Measurements from ENCODE around the gene KCNJ10. TPM values are rescaled to one million over a fixed set of nuclear protein-coding genes. Genes with fewer than 3 reads are reported as not detected.

KCNJ10 gene
- total and polyA plus RNA-seq, 2 donors from 2014 or later = 4.9 to 57.6 TPM

GRCh38 chr1:159987186-159987585 is 82.8 kb downstream of the KCNJ10 start:
- Histone ChIP-seq H3K36me3 (ENCODE audit: control insufficient read depth in 2 of 3, insufficient read depth in 3 of 3, low read length in 3 of 3) (no peaks in the 10 kb centered on the region), H3K27me3 (ENCODE audit: control insufficient read depth, insufficient read depth, low read length) (no peaks in the 10 kb centered on the region), H3K4me3 (ENCODE audit: low read length in 3 of 3) (no peak overlapping the region), H3K27ac (ENCODE audit: low read depth in 2 of 2, low read length in 2 of 2) (no peak overlapping the region), H3K9me3 (ENCODE audit: control insufficient read depth in 2 of 3, insufficient read depth in 1 of 3, low read length in 3 of 3) (no peaks in the 10 kb centered on the region), H3K4me1 (ENCODE audit: control insufficient read depth in 2 of 3, insufficient read depth in 2 of 3, low read depth in 1 of 3, low read length in 3 of 3) (no peaks in the 10 kb centered on the region), H3K9ac (ENCODE audit: low read length in 3 of 3) (no peak overlapping the region)
- intact Hi-C loops (cut with DNase I) = no loop called here
- DNase-seq (no peak), FAIRE-seq (no peak)
- TF ChIP-seq, protein P1, sequence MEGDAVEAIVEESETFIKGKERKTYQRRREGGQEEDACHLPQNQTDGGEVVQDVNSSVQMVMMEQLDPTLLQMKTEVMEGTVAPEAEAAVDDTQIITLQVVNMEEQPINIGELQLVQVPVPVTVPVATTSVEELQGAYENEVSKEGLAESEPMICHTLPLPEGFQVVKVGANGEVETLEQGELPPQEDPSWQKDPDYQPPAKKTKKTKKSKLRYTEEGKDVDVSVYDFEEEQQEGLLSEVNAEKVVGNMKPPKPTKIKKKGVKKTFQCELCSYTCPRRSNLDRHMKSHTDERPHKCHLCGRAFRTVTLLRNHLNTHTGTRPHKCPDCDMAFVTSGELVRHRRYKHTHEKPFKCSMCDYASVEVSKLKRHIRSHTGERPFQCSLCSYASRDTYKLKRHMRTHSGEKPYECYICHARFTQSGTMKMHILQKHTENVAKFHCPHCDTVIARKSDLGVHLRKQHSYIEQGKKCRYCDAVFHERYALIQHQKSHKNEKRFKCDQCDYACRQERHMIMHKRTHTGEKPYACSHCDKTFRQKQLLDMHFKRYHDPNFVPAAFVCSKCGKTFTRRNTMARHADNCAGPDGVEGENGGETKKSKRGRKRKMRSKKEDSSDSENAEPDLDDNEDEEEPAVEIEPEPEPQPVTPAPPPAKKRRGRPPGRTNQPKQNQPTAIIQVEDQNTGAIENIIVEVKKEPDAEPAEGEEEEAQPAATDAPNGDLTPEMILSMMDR (IDR thresholded peaks at IDR 0.05; ENCODE audit: borderline replicate concordance, extremely low read depth, insufficient read depth) = no peak

DNA sequence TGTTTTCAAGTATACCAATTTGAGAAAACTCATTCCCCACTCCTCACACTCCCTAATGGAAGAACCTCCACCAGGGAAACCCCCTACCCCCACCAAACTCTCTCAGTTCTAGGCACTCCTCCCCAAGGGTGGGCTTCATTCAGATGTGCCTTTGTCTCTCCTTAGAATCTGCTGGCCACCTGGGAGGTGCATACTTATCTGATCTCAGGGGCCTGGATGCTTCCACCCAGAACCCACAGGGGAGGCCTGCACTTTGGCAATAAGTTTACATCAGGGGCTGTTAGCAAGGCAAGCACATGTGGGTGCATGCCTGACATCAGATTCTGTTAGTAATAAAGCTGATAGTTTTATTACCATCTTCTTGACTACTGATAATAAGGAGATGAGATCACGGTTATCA is 83.4 kb downstream of the KCNJ10 start:
- intact Hi-C loops (cut with DNase I) = no loop called here
- Histone ChIP-seq H3K36me3 (ENCODE audit: control insufficient read depth in 2 of 3, insufficient read depth in 3 of 3, low read length in 3 of 3) (no peaks in the 10 kb centered on the region), H3K9me3 (ENCODE audit: control insufficient read depth in 2 of 3, insufficient read depth in 1 of 3, low read length in 3 of 3) (no peaks in the 10 kb centered on the region), H3K4me3 (ENCODE audit: low read length in 3 of 3) (no peak overlapping the region), H3K27ac (ENCODE audit: low read depth in 2 of 2, low read length in 2 of 2) (no peak overlapping the region), H3K9ac (ENCODE audit: low read length in 3 of 3) (no peak overlapping the region), H3K4me1 (ENCODE audit: control insufficient read depth in 2 of 3, insufficient read depth in 2 of 3, low read depth in 1 of 3, low read length in 3 of 3) (no peaks in the 10 kb centered on the region), H3K27me3 (ENCODE audit: control insufficient read depth, insufficient read depth, low read length) (no peaks in the 10 kb centered on the region)
- TF ChIP-seq, protein P1 (IDR thresholded peaks at IDR 0.05; ENCODE audit: borderline replicate concordance, extremely low read depth, insufficient read depth) = no peak
- DNase-seq = no peak
- FAIRE-seq = no peak

DNA sequence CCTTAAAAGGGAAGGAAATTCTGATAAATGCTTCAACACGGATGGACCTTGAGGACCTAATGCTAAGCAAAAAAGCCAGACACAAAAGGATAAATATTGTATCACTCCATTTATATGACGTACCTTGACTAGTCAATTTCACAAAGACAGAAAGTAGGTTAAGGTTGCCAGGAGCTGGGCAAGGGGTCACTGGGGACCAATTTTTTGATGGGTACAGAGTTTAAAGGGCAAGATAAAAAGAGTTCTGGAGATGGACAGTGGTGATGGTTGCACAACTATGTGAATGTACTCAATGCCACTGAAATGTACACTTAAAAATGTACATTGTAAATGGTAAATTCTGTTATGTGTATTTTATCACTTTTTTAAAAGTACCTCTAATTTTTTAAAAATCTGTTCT is 83.9 kb downstream of the KCNJ10 start:
- DNase-seq (no peak), FAIRE-seq (no peak)
- intact Hi-C loops (cut with DNase I) = no loop called here
- TF ChIP-seq, protein P1 (IDR thresholded peaks at IDR 0.05; ENCODE audit: borderline replicate concordance, extremely low read depth, insufficient read depth) = no peak
- H3K27me3 ChIP-seq (ENCODE audit: control insufficient read depth, insufficient read depth, low read length) = no peaks in the 10 kb centered on the region
- H3K4me3 ChIP-seq (ENCODE audit: low read length in 3 of 3) = no peak overlapping the region
- H3K9me3 ChIP-seq (ENCODE audit: control insufficient read depth in 2 of 3, insufficient read depth in 1 of 3, low read length in 3 of 3) = no peaks in the 10 kb centered on the region
- no peak overlapping the region for H3K27ac ChIP-seq (ENCODE audit: low read depth in 2 of 2, low read length in 2 of 2)
- no peak overlapping the region for H3K9ac ChIP-seq (ENCODE audit: low read length in 3 of 3)
- H3K4me1 ChIP-seq (ENCODE audit: control insufficient read depth in 2 of 3, insufficient read depth in 2 of 3, low read depth in 1 of 3, low read length in 3 of 3) = no peaks in the 10 kb centered on the region
- no peaks in the 10 kb centered on the region for H3K36me3 ChIP-seq (ENCODE audit: control insufficient read depth in 2 of 3, insufficient read depth in 3 of 3, low read length in 3 of 3)

DNA sequence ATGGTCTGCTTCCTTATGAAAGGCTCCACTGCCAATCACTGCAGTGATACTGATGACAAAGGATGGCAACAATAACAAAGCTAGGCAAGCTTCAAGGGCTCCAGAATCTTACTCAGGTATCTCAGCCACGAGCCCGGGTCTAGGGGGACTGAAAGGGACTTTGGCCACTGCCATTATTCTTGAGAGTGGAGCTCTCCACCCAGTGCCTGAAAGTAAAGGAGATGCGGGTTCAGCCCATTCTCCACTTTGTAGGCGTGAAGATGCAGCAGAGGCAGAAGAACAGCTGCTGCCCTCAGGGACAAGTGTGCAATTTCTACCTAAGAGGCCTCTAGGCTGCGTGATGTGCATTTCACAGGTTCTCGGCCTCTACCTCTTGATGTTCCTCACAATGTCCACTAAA is 84.5 kb downstream of the KCNJ10 start:
- no peaks in the 10 kb centered on the region for H3K9me3 ChIP-seq (ENCODE audit: control insufficient read depth in 2 of 3, insufficient read depth in 1 of 3, low read length in 3 of 3)
- DNase-seq (no peak), FAIRE-seq (no peak)
- no peak overlapping the region for H3K4me3 ChIP-seq (ENCODE audit: low read length in 3 of 3)
- H3K27ac ChIP-seq (ENCODE audit: low read depth in 2 of 2, low read length in 2 of 2) = no peak overlapping the region
- TF ChIP-seq, protein P1 (IDR thresholded peaks at IDR 0.05; ENCODE audit: borderline replicate concordance, extremely low read depth, insufficient read depth) = no peak
- no peak overlapping the region for H3K9ac ChIP-seq (ENCODE audit: low read length in 3 of 3)
- no peaks in the 10 kb centered on the region for H3K4me1 ChIP-seq (ENCODE audit: control insufficient read depth in 2 of 3, insufficient read depth in 2 of 3, low read depth in 1 of 3, low read length in 3 of 3)
- intact Hi-C loops (cut with DNase I) = no loop called here
- H3K36me3 ChIP-seq (ENCODE audit: control insufficient read depth in 2 of 3, insufficient read depth in 3 of 3, low read length in 3 of 3) = no peaks in the 10 kb centered on the region
- no peaks in the 10 kb centered on the region for H3K27me3 ChIP-seq (ENCODE audit: control insufficient read depth, insufficient read depth, low read length)

Measured in kidney (tissue), 14 donors.